H1 (cell line): ENCODE results near the gene ZNF521. TPM values are rescaled to one million over a fixed set of nuclear protein-coding genes. Genes with fewer than 3 reads are reported as not detected.

ENCODE experiments used
- CEBPB ChIP-seq: IDR thresholded peaks from 2 replicates; pipeline ENCODE4 v1.6.1; 2012; ENCODE audit warnings: low read depth, low read length
- EP300 ChIP-seq, 2 experiments: IDR thresholded peaks; 1 replicate in 1 of 2; 2 replicates in 1 of 2; pipeline ENCODE4 v1.6.1; 2011 to 2012; ENCODE audit warnings: low read depth in 2 of 2, low read length in 2 of 2, mild to moderate bottlenecking in 2 of 2, borderline replicate concordance in 1 of 2, inconsistent platforms in 1 of 2, moderate library complexity in 1 of 2
- PHF8 ChIP-seq: fragments of 200-600 bp; sonication (generic); conservative IDR thresholded peaks from 2 replicates; pipeline ENCODE4 v1.7.1; 2012; ENCODE audit warnings: low read depth, mild to moderate bottlenecking, inconsistent platforms, low read length, moderate library complexity
- SP1 ChIP-seq: IDR thresholded peaks from 2 replicates; pipeline ENCODE4 v1.6.1; 2011; ENCODE audit warnings: low read depth, low read length
- polyA plus RNA-seq, 7 experiments: library from polyadenylated mRNA; depleted of rRNA in 3 of 7; stranded (reverse) in 5 of 7; unstranded in 2 of 7; fragments of >200 nt in 5 of 7; fragments of 200-250 nt in 2 of 7; gene quantifications; 1 replicate in 5 of 7; 2 replicates in 1 of 7; 4 replicates in 1 of 7; pipeline versions ENCODE4 v1.2.1 to v1.2.3, GENCODE V29; 2011 to 2013; ENCODE audit warnings: missing spikeins in 2 of 7, mixed read lengths in 2 of 7
- total RNA-seq: library from RNA; stranded (reverse); fragmentation: NEBNext Ultra II Directional; extraction: Animal tissue kit (Norgen Biotek cat#: 25700); gene quantifications from 2 replicates; pipeline ENCODE4 v1.2.1, GENCODE V29; 2021

ZNF521 gene
- total and polyA plus RNA-seq, 2 of the 8 experiments (the other 6 are each of a cell fraction or from before 2014, with no cell fraction given), result 9.5 to 15.8 TPM

GRCh38 chr18:25174324-25174723 is 177.6 kb downstream of the ZNF521 start (continued):
- TF ChIP-seq SP1 (no peak), EP300 (IDR thresholded peaks at IDR 0.05; ENCODE audit: borderline replicate concordance in 1 of 2, low read depth in 2 of 2, low read length in 2 of 2) (no peak), PHF8 (no peak), CEBPB (no peak)
